Tibial artery (tissue), 4 donors: Measurements from ENCODE around the gene PSMB11.

Experiments used
- DNase-seq, 2 donors: peaks; one replicate each; pipeline ENCODE4 v3.0.0-alpha.2; 2019
- H3K27ac ChIP-seq, 2 donors: fragments of 200-600 bp; sonication (generic) in 1 of 2; 1 replicate in 1 of 2; 2 replicates in 1 of 2; pipeline ENCODE4 v1.5.1; 2018 to 2019; ENCODE audit warnings: mild to moderate bottlenecking in 1 of 2
- H3K27me3 ChIP-seq, 2 donors: fragments of 200-600 bp; sonication (generic) in 1 of 2; one replicate each; pipeline versions ENCODE4 v1.5.1 to v1.6.0; 2016 to 2019
- H3K36me3 ChIP-seq, 3 donors: fragments of 200-600 bp; sonication (generic) in 2 of 3; one replicate each; pipeline ENCODE4 v1.5.1; 2016 to 2019; ENCODE audit warnings: mild to moderate bottlenecking in 2 of 3
- H3K4me1 ChIP-seq, 4 donors: fragments of 200-600 bp; sonication (generic) in 2 of 4; 1 replicate in 3 of 4; 2 replicates in 1 of 4; pipeline ENCODE4 v1.5.1; 2016 to 2019
- H3K4me3 ChIP-seq, 2 donors: fragments of 200-600 bp; sonication (generic) in 1 of 2; 1 replicate in 1 of 2; 2 replicates in 1 of 2; pipeline ENCODE4 v1.5.1; 2018 to 2019; ENCODE audit warnings: mild to moderate bottlenecking in 2 of 2
- H3K9me3 ChIP-seq, 3 donors: fragments of 200-600 bp; sonication (generic) in 1 of 3; one replicate each; pipeline ENCODE4 v1.5.1; 2016 to 2019
- intact Hi-C: fragments of 100-400 bp; cut with DNase I; formaldehyde crosslinking; loops from one replicate; pipeline ENCODE4 v1.15.0; 2023; ENCODE audit warnings: low total_unique reads
- TF ChIP-seq, protein P1 (sequence below), 2 experiments: fragments of 200-600 bp in 1 of 2; fragments of 450-650 bp in 1 of 2; IDR thresholded peaks; one replicate each; pipeline ENCODE4 v1.5.1; 2017 to 2019; ENCODE audit warnings: antibody characterized with exemption in 2 of 2, mild to moderate bottlenecking in 1 of 2, moderate library complexity in 1 of 2

Gene PSMB11

DNA sequence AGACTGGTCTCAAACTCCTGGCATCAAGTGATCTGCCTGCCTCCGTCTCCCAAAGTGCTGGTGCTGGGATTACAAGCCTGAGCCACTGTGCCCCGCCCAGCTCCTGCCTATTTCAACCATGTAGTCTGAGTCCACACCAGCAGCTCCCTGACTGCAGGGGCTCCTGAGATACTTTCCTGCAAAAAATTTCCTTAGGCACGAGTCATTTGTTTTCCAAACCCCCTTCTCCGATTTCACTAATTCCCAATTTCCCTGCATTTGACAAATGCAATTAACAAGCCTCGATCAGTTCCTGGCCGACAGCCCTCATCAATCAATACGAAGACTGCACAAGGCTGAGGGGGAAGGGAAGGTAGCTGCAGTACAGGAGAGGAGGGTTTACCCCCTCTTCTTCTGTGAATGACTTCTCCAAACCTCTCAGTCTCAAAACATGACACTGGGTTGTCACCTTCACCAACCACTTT, 17.4 kb upstream of the PSMB11 start:
- H3K27me3 ChIP-seq = no peaks in the 10 kb centered on the region
- no peak for DNase-seq

GRCh38 chr14:23025151-23025814, 16.7 kb upstream of the PSMB11 start:
- TF ChIP-seq, protein P1, sequence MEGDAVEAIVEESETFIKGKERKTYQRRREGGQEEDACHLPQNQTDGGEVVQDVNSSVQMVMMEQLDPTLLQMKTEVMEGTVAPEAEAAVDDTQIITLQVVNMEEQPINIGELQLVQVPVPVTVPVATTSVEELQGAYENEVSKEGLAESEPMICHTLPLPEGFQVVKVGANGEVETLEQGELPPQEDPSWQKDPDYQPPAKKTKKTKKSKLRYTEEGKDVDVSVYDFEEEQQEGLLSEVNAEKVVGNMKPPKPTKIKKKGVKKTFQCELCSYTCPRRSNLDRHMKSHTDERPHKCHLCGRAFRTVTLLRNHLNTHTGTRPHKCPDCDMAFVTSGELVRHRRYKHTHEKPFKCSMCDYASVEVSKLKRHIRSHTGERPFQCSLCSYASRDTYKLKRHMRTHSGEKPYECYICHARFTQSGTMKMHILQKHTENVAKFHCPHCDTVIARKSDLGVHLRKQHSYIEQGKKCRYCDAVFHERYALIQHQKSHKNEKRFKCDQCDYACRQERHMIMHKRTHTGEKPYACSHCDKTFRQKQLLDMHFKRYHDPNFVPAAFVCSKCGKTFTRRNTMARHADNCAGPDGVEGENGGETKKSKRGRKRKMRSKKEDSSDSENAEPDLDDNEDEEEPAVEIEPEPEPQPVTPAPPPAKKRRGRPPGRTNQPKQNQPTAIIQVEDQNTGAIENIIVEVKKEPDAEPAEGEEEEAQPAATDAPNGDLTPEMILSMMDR (IDR thresholded peaks at IDR 0.05) = no peak
- no peak overlapping the region for H3K27ac ChIP-seq
- no peaks in the 10 kb centered on the region for H3K27me3 ChIP-seq
- peaks cover 13 to 56% (median 24%) of the 10 kb centered on the region in 3 donors for H3K36me3 ChIP-seq
- no peaks in the 10 kb centered on the region for H3K9me3 ChIP-seq
- no peak overlapping the region for H3K4me3 ChIP-seq
- intact Hi-C loops = no loop called here
- no peak for DNase-seq
- peaks cover 0 to 3% (median 0%) of the 10 kb centered on the region in 4 donors for H3K4me1 ChIP-seq

More for the DNA sequence above, 17.4 kb upstream of the PSMB11 start:
- no peaks in the 10 kb centered on the region for H3K9me3 ChIP-seq
- H3K27ac ChIP-seq = no peak overlapping the region
- TF ChIP-seq, protein P1 (IDR thresholded peaks at IDR 0.05) = no peak
- H3K36me3 ChIP-seq = peaks cover 11 to 52% (median 24%) of the 10 kb centered on the region in 3 donors
- intact Hi-C loops = no loop called here
- H3K4me1 ChIP-seq = peaks cover 0 to 3% (median 0%) of the 10 kb centered on the region in 4 donors
- no peak overlapping the region for H3K4me3 ChIP-seq

- H3K27me3 ChIP-seq = no peaks in the 10 kb centered on the region
- H3K4me3 ChIP-seq = no peak overlapping the region
- peaks cover 0 to 19% (median 11%) of the 10 kb centered on the region in 4 donors for H3K4me1 ChIP-seq
- TF ChIP-seq, protein P1 (IDR thresholded peaks at IDR 0.05) = no peak
- H3K36me3 ChIP-seq = peaks cover 44 to 88% (median 53%) of the 10 kb centered on the region in 3 donors
- no peak for DNase-seq
- H3K9me3 ChIP-seq = no peaks in the 10 kb centered on the region
- no peak overlapping the region for H3K27ac ChIP-seq
- intact Hi-C loops = no loop called here
These were observed 13.2 kb upstream of the PSMB11 start for GRCh38 chr14:23028799-23029198.

GRCh38 chr14:23030936-23031335, 11.1 kb upstream of the PSMB11 start:
- Histone ChIP-seq H3K36me3 (peaks cover 38 to 68% (median 46%) of the 10 kb centered on the region in 3 donors), H3K27me3 (no peaks in the 10 kb centered on the region)

DNA sequence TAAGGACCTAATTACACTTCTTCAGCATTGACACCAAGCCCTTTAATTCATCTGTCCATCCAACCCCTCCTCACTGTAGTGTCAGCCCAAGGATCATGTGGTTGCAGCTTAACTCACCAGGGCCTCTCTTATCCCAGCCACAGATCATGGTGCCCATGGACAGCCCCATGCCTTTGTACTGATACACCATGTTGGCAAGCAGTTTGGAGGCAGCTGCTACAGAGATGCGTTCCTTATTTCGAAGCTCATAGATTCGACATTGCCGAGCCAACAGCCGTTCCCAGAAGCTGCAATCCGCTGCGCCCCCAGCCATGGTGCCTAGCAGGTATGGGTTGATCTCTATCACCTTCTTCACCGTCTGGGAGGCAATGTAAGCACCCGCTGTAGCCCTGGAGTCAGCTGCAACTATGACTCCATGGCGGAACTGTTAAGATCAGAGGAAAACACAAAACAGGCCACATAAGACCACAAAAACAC, 8.7 kb upstream of the PSMB11 start:
- intact Hi-C loops = no loop called here
- Histone ChIP-seq H3K4me1 (peaks cover 0 to 22% (median 13%) of the 10 kb centered on the region in 4 donors), H3K36me3 (peaks cover 36 to 50% (median 38%) of the 10 kb centered on the region in 3 donors), H3K27me3 (no peaks in the 10 kb centered on the region), H3K4me3 (no peak overlapping the region), H3K9me3 (no peaks in the 10 kb centered on the region), H3K27ac (no peak overlapping the region)
- no peak for DNase-seq
- TF ChIP-seq, protein P1 (IDR thresholded peaks at IDR 0.05) = no peak

More at GRCh38 chr14:23030936-23031335, 11.1 kb upstream of the PSMB11 start:
- no peak overlapping the region for H3K4me3 ChIP-seq
- TF ChIP-seq, protein P1 (IDR thresholded peaks at IDR 0.05) = no peak
- DNase-seq = no peak
- H3K27ac ChIP-seq = no peak overlapping the region
- H3K4me1 ChIP-seq = peaks cover 0 to 22% (median 13%) of the 10 kb centered on the region in 4 donors
- H3K9me3 ChIP-seq = no peaks in the 10 kb centered on the region
- intact Hi-C loops = no loop called here
